GM12801 (cell line): ENCODE measurements around the gene CNGB1.

Experiments used
- CTCF ChIP-seq: IDR thresholded peaks from one replicate; pipeline ENCODE4 v1.5.1; 2011; ENCODE audit warnings: control low read depth; ENCODE audit not compliant: insufficient read length; ENCODE audit errors: extremely low read depth

The CNGB1 gene

GRCh38 chr16:57949013-57949412, 21.9 kb downstream of the CNGB1 start:
- TF ChIP-seq CTCF, result no peak

- TF ChIP-seq CTCF, result no peak
Observed at GRCh38 chr16:57948027-57948426, 22.9 kb downstream of the CNGB1 start.

- TF ChIP-seq CTCF, result no peak
Observed at GRCh38 chr16:57947261-57947660, 23.7 kb downstream of the CNGB1 start.

- no peak for TF ChIP-seq CTCF
Observed at GRCh38 chr16:57946181-57946801, 24.6 kb downstream of the CNGB1 start.

GRCh38 chr16:57945740-57946138, 25.2 kb downstream of the CNGB1 start:
- no peak for TF ChIP-seq CTCF

GRCh38 chr16:57944970-57945739, 25.8 kb downstream of the CNGB1 start:
- no peak for TF ChIP-seq CTCF

- no peak for TF ChIP-seq CTCF
Observed at GRCh38 chr16:57941016-57941664, 29.8 kb downstream of the CNGB1 start.
